ENCODE results near the gene IGF1R. TPM values are rescaled to one million over a fixed set of nuclear protein-coding genes. Genes with fewer than 3 reads are reported as not detected.
A peak's percentile ranks its signal among the peaks of the same experiment; 100 is the strongest.

Gene IGF1R
- total RNA-seq, 2 donors from 2014 or later, result 35.0 to 37.0 TPM

DNA sequence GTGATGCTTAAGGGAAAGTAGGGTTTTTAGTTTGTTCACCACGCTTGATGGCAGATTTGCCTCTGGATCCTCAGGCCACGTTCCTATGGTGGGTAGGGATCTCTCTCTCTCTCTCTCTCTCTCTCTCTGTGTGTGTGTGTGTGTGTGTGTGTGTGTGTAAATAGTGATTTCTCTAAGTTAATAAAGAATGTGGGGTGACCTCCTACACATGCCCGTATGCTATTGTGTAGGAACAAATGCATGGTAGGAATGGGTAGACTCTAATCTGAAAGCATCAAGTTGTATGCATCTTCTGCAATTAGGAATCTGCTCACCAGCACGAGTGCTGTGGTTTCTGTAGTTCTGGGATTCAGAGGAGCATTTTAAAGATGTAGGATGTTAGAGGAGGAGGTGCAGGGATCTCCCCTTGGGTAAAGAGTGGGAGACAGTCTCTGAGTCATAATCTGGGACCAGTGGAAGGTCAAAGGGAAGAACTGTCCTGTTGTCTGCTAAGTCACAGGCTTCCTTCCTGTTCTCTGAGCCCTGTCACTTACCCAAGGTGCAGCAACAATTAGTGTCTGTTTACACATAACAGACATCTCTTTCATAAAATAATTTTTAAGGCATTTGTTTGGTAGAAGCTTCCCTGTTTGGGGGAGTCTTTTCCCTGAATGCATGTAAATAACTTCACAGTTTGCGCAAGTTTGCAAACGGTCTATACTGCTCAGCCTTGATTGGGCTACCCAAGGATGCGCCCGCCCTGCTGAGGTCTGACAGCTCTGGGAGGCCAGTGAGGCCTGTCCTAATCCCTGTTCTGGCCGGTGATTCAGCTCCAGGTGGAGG lies 139.8 kb downstream of the IGF1R start:
- Histone ChIP-seq H3K9ac (ENCODE audit: low read depth in 2 of 2, low read length in 2 of 2) (no peak overlapping the region), H3K4me3 (no peak overlapping the region), H3K36me3 (no peaks in the 10 kb centered on the region), H3K27ac (peak overlapping the region; percentile 34), H3K9me3 (no peaks in the 10 kb centered on the region), H3K4me1 (peaks cover 11% of the 10 kb centered on the region), H3K27me3 (no peaks in the 10 kb centered on the region)
- intact Hi-C loops (cut with DNase I), result no loop called here
- no peak for DNase-seq
- TF ChIP-seq, protein P1, sequence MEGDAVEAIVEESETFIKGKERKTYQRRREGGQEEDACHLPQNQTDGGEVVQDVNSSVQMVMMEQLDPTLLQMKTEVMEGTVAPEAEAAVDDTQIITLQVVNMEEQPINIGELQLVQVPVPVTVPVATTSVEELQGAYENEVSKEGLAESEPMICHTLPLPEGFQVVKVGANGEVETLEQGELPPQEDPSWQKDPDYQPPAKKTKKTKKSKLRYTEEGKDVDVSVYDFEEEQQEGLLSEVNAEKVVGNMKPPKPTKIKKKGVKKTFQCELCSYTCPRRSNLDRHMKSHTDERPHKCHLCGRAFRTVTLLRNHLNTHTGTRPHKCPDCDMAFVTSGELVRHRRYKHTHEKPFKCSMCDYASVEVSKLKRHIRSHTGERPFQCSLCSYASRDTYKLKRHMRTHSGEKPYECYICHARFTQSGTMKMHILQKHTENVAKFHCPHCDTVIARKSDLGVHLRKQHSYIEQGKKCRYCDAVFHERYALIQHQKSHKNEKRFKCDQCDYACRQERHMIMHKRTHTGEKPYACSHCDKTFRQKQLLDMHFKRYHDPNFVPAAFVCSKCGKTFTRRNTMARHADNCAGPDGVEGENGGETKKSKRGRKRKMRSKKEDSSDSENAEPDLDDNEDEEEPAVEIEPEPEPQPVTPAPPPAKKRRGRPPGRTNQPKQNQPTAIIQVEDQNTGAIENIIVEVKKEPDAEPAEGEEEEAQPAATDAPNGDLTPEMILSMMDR (IDR thresholded peaks at IDR 0.05), result no peak

DNA sequence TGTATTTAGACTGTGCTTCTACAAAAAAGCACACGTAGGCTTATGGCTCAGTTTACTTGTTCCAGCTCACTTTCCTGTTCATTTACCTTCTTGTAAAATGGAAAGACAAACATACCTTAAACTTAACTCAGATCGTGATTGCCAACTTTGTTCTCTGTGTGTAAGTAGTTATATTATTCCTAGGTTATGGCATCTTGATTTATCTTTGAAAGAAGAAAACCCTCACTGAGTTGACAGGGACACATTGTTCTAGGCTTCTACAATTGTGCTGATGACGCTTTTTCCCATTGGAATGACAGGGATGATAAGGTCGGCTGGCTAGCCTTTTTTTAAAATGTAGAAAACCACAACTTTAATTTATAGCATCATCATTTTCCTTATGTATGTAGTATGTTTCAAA lies 140.7 kb downstream of the IGF1R start:
- no peak overlapping the region for H3K9ac ChIP-seq (ENCODE audit: low read depth in 2 of 2, low read length in 2 of 2)
- no peak for DNase-seq
- no peaks in the 10 kb centered on the region for H3K27me3 ChIP-seq
- no peaks in the 10 kb centered on the region for H3K9me3 ChIP-seq
- intact Hi-C loops (cut with DNase I), result no loop called here
- H3K27ac ChIP-seq, result peak overlapping the region; percentile 34
- H3K4me1 ChIP-seq, result peaks cover 11% of the 10 kb centered on the region
- TF ChIP-seq, protein P1 (IDR thresholded peaks at IDR 0.05), result no peak
- H3K4me3 ChIP-seq, result no peak overlapping the region
- no peaks in the 10 kb centered on the region for H3K36me3 ChIP-seq

DNA sequence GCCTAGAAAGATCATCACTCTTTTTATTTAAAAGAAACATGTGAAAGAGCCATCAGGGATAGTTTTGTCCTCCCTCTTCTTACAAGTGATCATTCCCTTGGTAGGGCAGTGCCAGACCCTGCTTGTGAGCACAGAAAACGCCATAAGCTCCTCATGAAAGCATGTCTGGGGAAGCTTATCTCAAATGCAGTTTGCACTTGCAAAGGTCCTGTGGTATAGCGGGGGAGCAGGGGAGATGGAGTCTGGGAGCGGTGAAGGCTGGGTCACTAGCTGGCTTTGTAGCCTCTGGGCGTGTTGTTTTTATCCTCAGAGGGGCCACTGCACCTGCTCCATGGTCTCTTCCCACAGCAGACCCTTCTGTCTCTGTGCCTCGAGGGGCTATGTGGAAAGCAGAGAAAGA lies 141.9 kb downstream of the IGF1R start:
- Histone ChIP-seq H3K9me3 (no peaks in the 10 kb centered on the region), H3K9ac (ENCODE audit: low read depth in 2 of 2, low read length in 2 of 2) (no peak overlapping the region), H3K4me3 (no peak overlapping the region), H3K27ac (no peak overlapping the region), H3K36me3 (no peaks in the 10 kb centered on the region), H3K4me1 (peaks cover 8% of the 10 kb centered on the region), H3K27me3 (no peaks in the 10 kb centered on the region)
- no peak for DNase-seq
- TF ChIP-seq, protein P1 (IDR thresholded peaks at IDR 0.05), result no peak
- intact Hi-C loops (cut with DNase I), result no loop called here

DNA sequence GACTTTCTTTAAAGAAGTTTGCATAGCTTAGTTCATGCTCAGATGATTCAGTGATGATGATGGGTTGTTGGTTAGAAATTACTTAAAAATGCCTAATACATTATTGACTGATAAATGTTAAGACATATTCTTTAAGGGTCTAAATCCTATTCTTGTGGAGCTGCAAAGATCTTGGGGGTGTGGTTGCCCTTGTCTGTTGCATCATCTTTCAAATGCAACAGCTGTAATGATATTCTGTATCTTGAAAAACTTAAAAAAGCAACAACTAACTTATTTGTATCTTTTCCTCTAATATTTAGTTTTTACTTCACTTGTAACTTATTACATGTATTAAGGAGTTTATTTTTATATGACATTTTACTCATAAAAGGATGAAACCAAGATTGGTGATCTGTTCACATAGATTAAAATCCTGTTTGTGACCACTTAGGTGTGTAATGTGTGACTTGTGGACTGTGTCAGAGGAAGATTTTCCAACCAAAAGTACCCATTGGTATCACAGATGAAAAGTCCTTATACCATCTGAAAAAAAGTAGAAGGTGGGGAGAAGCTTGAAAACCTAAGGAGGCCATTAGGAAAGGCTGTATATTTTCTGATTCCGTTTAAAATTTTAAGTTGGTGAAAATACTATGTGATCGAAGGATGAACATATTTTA lies 142.8 kb downstream of the IGF1R start:
- Histone ChIP-seq H3K4me3 (no peak overlapping the region), H3K36me3 (no peaks in the 10 kb centered on the region), H3K9ac (ENCODE audit: low read depth in 2 of 2, low read length in 2 of 2) (no peak overlapping the region), H3K4me1 (peaks cover 6% of the 10 kb centered on the region), H3K27ac (no peak overlapping the region), H3K27me3 (no peaks in the 10 kb centered on the region), H3K9me3 (no peaks in the 10 kb centered on the region)
- no peak for DNase-seq
- TF ChIP-seq, protein P1 (IDR thresholded peaks at IDR 0.05), result no peak
- intact Hi-C loops (cut with DNase I), result no loop called here

DNA sequence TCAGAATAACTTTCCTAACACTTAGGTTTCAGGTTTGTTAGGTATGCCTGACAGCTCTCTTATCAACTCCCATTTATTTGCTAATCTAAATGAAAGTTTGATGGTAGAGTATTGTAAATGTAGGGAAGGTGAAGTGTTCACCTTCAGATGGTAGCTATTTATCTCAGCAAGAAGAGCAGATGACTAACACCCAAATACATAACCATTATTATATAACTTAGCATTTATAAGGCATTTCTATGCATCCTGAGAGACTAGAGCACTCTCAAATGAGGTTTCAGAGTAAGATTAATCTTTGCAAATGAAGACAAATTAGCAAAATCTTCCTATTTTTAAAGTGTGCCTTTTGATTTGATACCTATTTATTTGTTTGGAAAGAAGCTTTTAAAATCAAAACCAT lies 143.8 kb downstream of the IGF1R start:
- Histone ChIP-seq H3K9ac (ENCODE audit: low read depth in 2 of 2, low read length in 2 of 2) (no peak overlapping the region), H3K4me3 (no peak overlapping the region), H3K27me3 (no peaks in the 10 kb centered on the region), H3K9me3 (no peaks in the 10 kb centered on the region), H3K36me3 (no peaks in the 10 kb centered on the region), H3K27ac (no peak overlapping the region), H3K4me1 (no peaks in the 10 kb centered on the region)
- no peak for DNase-seq
- TF ChIP-seq, protein P1 (IDR thresholded peaks at IDR 0.05), result no peak
- intact Hi-C loops (cut with DNase I), result no loop called here

Measured in colonic mucosa (tissue), 4 donors.